Stimulated activated CD4-positive, alpha-beta T cell treated with anti-CD3 and anti-CD28 coated beads, Interleukin-12 subunit alpha, Interleukin-12 subunit beta, amount 100 ng/mL, for 48 hours (primary cell): Measurements from ENCODE around the gene CAND1.

Experiments used
- DNase-seq, 3 donors: peaks; one replicate each; pipeline ENCODE4 v3.0.0-alpha.2; 2020; ENCODE audit warnings: low read depth in 2 of 3, low spot score in 1 of 3

Gene CAND1

GRCh38 chr12:67268896-67269632 is at the start of gene CAND1:
TSS of gene CAND1 (plus strand) at chr12:67269358. CDS start at chr12:67269718, 360 bp downstream.
- peak; percentile 91 to 93 (median 93) for DNase-seq

- no peak for DNase-seq
These were observed 49.1 kb upstream of the CAND1 start for GRCh38 chr12:67220065-67220464.

- no peak for DNase-seq
These were observed 46.9 kb upstream of the CAND1 start for GRCh38 chr12:67222302-67222701.

- no peak for DNase-seq
These were observed 45.9 kb upstream of the CAND1 start for GRCh38 chr12:67223225-67223624.

GRCh38 chr12:67237231-67237630 is 31.9 kb upstream of the CAND1 start:
- no peak for DNase-seq

GRCh38 chr12:67239061-67239460 is 30.1 kb upstream of the CAND1 start:
- DNase-seq, result no peak

- no peak for DNase-seq
These were observed 27.7 kb upstream of the CAND1 start for GRCh38 chr12:67241482-67241881.

- no peak for DNase-seq
These were observed 25.9 kb upstream of the CAND1 start for GRCh38 chr12:67243260-67243659.

GRCh38 chr12:67245571-67245970 is 23.6 kb upstream of the CAND1 start:
- DNase-seq, result no peak

- DNase-seq, result no peak
These were observed 18.1 kb upstream of the CAND1 start for GRCh38 chr12:67251012-67251411.

GRCh38 chr12:67254372-67255026 is 14.7 kb upstream of the CAND1 start:
- no peak for DNase-seq

- DNase-seq, result no peak
These were observed 12.5 kb upstream of the CAND1 start for GRCh38 chr12:67256649-67257048.

- DNase-seq, result no peak
These were observed 5.7 kb upstream of the CAND1 start for GRCh38 chr12:67263471-67263870.

- DNase-seq, result peak; percentile 74 to 80 (median 79)
These were observed 743 bp upstream of the CAND1 start for GRCh38 chr12:67268335-67268895.

- DNase-seq, result peak; percentile 14 to 41 (median 21)
These were observed 745 bp downstream of the CAND1 start for GRCh38 chr12:67269633-67270573.

GRCh38 chr12:67270622-67271021 is 1.5 kb downstream of the CAND1 start:
- DNase-seq, result no peak

GRCh38 chr12:67271976-67272375 is 2.8 kb downstream of the CAND1 start:
- DNase-seq, result no peak

GRCh38 chr12:67274186-67274585 is 5.0 kb downstream of the CAND1 start:
- DNase-seq, result no peak

GRCh38 chr12:67275380-67275913 is 6.3 kb downstream of the CAND1 start:
- DNase-seq, result no peak

GRCh38 chr12:67276421-67276820 is 7.3 kb downstream of the CAND1 start:
- DNase-seq, result no peak

GRCh38 chr12:67279637-67280036 is 10.5 kb downstream of the CAND1 start:
- no peak for DNase-seq
